Measurements from ENCODE around the gene LDHA. TPM values are rescaled to one million over a fixed set of nuclear protein-coding genes. Genes with fewer than 3 reads are reported as not detected.

The LDHA gene
- total and polyA plus RNA-seq, 2 of the 13 experiments (the other 11 are each of a cell fraction or from before 2014, with no cell fraction given): 805 to 1,547 TPM

DNA sequence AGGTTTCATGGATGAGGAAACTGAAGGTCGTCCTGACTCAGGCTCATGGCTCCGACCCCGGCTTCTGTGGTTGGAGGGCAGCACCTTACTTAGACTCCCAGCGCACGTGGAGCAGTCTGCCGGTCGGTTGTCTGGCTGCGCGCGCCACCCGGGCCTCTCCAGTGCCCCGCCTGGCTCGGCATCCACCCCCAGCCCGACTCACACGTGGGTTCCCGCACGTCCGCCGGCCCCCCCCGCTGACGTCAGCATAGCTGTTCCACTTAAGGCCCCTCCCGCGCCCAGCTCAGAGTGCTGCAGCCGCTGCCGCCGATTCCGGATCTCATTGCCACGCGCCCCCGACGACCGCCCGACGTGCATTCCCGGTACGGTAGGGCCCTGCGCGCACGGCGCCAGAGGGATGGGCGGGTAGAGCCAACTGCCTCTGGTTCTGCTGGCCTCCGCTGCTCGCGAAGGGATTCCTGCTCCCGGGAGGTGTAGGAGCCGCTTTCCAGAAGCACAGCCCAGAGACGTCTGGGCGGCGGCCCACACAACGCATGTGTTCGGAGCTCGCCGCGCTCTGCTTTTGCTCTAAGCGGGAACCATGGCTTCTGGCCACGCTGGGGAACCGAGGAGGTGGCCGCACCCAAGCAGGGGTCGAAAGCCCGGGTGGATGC lies at the start of gene LDHA (continued):
- TF ChIP-seq, protein P1, sequence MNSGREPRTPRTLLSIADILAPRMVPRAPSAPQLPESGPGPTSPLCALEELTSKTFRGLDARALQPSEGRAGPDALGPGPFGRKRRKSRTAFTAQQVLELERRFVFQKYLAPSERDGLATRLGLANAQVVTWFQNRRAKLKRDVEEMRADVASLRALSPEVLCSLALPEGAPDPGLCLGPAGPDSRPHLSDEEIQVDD (CRISPR knock-in tag; IDR thresholded peaks at IDR 0.05; ENCODE audit: borderline replicate concordance): peak; percentile 94; the same call in 1 of the 2 replicates
- TF ChIP-seq EHMT2 (IDR thresholded peaks at IDR 0.05; ENCODE audit: borderline replicate concordance, low read depth, low read length) (no peak), ZNF24 (IDR thresholded peaks at IDR 0.05) (no peak), ZNF292 (CRISPR knock-in tag; IDR thresholded peaks at IDR 0.05; ENCODE audit: borderline replicate concordance, low read depth) (peak; percentile 94), MIER3 (CRISPR knock-in tag; IDR thresholded peaks at IDR 0.05; ENCODE audit: borderline replicate concordance) (peak; percentile 81; the same call in 1 of the 2 replicates), SKI (IDR thresholded peaks at IDR 0.05; ENCODE audit: partially characterized antibody) (peak; percentile 80), ZBTB20 (CRISPR knock-in tag; IDR thresholded peaks at IDR 0.05; ENCODE audit: borderline replicate concordance, low read depth) (peak; percentile 93; the same call in 1 of the 2 replicates), HOXA9 (CRISPR knock-in tag; IDR thresholded peaks at IDR 0.05; ENCODE audit: borderline replicate concordance) (0 out of 2 replicates have a peak, but pooled peaks have one; percentile 39), MEIS1 (CRISPR knock-in tag; IDR thresholded peaks at IDR 0.05; ENCODE audit: borderline replicate concordance) (peak; percentile 29; the same call in 1 of the 2 replicates), ZNF451 (CRISPR knock-in tag; IDR thresholded peaks at IDR 0.05) (peak; percentile 98), YEATS4 (CRISPR knock-in tag; IDR thresholded peaks at IDR 0.05; ENCODE audit: borderline replicate concordance) (peak; percentile 99), ZFP82 (CRISPR knock-in tag; IDR thresholded peaks at IDR 0.05; ENCODE audit: borderline replicate concordance) (peak; percentile 61; the same call in 1 of the 2 replicates), ZNF232 (CRISPR knock-in tag; IDR thresholded peaks at IDR 0.05; ENCODE audit: borderline replicate concordance) (peak; percentile 98; the same call in 1 of the 2 replicates), HOXD1 (CRISPR knock-in tag; IDR thresholded peaks at IDR 0.05) (peak; percentile 85; the same call in 1 of the 2 replicates), ZNF577 (CRISPR knock-in tag; IDR thresholded peaks at IDR 0.05; ENCODE audit: borderline replicate concordance, low read depth) (no peak), POGZ (CRISPR knock-in tag; IDR thresholded peaks at IDR 0.05) (peak; percentile 95), XBP1 (CRISPR knock-in tag; IDR thresholded peaks at IDR 0.05) (peak; percentile 83), MBD4 (IDR thresholded peaks at IDR 0.05; ENCODE audit: borderline replicate concordance, low read length) (no peak), ZFP1 (CRISPR knock-in tag; IDR thresholded peaks at IDR 0.05) (peak; percentile 76), TAF1 (CRISPR knock-in tag; IDR thresholded peaks at IDR 0.05) (peak; percentile 95)
- TF ChIP-seq, protein P2, sequence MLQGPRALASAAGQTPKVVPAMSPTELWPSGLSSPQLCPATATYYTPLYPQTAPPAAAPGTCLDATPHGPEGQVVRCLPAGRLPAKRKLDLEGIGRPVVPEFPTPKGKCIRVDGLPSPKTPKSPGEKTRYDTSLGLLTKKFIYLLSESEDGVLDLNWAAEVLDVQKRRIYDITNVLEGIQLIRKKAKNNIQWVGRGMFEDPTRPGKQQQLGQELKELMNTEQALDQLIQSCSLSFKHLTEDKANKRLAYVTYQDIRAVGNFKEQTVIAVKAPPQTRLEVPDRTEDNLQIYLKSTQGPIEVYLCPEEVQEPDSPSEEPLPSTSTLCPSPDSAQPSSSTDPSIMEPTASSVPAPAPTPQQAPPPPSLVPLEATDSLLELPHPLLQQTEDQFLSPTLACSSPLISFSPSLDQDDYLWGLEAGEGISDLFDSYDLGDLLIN (CRISPR knock-in tag; IDR thresholded peaks at IDR 0.05; ENCODE audit: borderline replicate concordance): peak; percentile 87; the same call in 1 of the 2 replicates
- TF ChIP-seq, protein P3, sequence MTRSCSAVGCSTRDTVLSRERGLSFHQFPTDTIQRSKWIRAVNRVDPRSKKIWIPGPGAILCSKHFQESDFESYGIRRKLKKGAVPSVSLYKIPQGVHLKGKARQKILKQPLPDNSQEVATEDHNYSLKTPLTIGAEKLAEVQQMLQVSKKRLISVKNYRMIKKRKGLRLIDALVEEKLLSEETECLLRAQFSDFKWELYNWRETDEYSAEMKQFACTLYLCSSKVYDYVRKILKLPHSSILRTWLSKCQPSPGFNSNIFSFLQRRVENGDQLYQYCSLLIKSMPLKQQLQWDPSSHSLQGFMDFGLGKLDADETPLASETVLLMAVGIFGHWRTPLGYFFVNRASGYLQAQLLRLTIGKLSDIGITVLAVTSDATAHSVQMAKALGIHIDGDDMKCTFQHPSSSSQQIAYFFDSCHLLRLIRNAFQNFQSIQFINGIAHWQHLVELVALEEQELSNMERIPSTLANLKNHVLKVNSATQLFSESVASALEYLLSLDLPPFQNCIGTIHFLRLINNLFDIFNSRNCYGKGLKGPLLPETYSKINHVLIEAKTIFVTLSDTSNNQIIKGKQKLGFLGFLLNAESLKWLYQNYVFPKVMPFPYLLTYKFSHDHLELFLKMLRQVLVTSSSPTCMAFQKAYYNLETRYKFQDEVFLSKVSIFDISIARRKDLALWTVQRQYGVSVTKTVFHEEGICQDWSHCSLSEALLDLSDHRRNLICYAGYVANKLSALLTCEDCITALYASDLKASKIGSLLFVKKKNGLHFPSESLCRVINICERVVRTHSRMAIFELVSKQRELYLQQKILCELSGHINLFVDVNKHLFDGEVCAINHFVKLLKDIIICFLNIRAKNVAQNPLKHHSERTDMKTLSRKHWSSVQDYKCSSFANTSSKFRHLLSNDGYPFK (CRISPR knock-in tag; IDR thresholded peaks at IDR 0.05; ENCODE audit: borderline replicate concordance): peak; percentile 86
- TF ChIP-seq, protein P4, sequence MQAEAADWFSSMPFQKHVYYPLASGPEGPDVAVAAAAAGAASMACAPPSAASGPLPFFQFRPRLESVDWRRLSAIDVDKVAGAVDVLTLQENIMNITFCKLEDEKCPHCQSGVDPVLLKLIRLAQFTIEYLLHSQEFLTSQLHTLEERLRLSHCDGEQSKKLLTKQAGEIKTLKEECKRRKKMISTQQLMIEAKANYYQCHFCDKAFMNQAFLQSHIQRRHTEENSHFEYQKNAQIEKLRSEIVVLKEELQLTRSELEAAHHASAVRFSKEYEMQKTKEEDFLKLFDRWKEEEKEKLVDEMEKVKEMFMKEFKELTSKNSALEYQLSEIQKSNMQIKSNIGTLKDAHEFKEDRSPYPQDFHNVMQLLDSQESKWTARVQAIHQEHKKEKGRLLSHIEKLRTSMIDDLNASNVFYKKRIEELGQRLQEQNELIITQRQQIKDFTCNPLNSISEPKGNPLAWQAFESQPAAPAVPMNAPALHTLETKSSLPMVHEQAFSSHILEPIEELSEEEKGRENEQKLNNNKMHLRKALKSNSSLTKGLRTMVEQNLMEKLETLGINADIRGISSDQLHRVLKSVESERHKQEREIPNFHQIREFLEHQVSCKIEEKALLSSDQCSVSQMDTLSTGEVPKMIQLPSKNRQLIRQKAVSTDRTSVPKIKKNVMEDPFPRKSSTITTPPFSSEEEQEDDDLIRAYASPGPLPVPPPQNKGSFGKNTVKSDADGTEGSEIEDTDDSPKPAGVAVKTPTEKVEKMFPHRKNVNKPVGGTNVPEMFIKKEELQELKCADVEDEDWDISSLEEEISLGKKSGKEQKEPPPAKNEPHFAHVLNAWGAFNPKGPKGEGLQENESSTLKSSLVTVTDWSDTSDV (CRISPR knock-in tag; IDR thresholded peaks at IDR 0.05): peak; percentile 96
